Adrenal gland (tissue), 5 donors: ENCODE results near the gene GPR82.

ENCODE experiments used
- POLR2A ChIP-seq, 2 donors: fragments of 450-650 bp; IDR thresholded peaks; one replicate each; pipeline ENCODE4 v1.6.1; 2017; ENCODE audit warnings: antibody characterized with exemption in 2 of 2, mild to moderate bottlenecking in 2 of 2, moderate library complexity in 1 of 2
- TF ChIP-seq, protein P1 (sequence below), 6 experiments: fragments of 450-650 bp in 4 of 6; fragments of 200-600 bp in 2 of 6; sonication (generic) in 1 of 6; IDR thresholded peaks; 1 replicate in 5 of 6; 2 replicates in 1 of 6; pipeline versions ENCODE4 v1.5.1 to v1.8.0; 2016 to 2021; ENCODE audit warnings: antibody characterized with exemption in 6 of 6, mild to moderate bottlenecking in 2 of 6, moderate library complexity in 1 of 6
- donor health status: DM: no; HTN: no; CAD: no.

DNA sequence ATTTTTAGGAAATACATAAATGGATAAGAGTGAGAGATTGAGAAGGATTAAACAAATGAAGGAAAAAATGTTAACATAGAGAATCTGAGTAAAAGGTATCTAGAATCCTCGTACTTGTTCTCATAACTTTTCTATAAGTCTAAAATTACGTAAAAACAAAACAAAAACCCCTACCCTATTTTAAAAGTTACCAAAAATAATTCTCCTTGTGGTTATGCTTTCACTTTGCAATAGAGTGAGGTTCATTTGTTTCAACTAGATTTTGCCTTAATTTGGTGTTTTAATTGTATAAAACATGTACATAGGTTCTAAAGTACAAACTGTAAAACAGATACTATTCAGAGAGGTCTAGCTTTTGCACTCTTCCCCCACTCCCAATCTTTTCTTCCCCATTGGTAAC lies 39.0 kb upstream of the GPR82 start:
- TF ChIP-seq, protein P1, sequence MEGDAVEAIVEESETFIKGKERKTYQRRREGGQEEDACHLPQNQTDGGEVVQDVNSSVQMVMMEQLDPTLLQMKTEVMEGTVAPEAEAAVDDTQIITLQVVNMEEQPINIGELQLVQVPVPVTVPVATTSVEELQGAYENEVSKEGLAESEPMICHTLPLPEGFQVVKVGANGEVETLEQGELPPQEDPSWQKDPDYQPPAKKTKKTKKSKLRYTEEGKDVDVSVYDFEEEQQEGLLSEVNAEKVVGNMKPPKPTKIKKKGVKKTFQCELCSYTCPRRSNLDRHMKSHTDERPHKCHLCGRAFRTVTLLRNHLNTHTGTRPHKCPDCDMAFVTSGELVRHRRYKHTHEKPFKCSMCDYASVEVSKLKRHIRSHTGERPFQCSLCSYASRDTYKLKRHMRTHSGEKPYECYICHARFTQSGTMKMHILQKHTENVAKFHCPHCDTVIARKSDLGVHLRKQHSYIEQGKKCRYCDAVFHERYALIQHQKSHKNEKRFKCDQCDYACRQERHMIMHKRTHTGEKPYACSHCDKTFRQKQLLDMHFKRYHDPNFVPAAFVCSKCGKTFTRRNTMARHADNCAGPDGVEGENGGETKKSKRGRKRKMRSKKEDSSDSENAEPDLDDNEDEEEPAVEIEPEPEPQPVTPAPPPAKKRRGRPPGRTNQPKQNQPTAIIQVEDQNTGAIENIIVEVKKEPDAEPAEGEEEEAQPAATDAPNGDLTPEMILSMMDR (IDR thresholded peaks at IDR 0.05) = no peak
- no peak for TF ChIP-seq POLR2A (IDR thresholded peaks at IDR 0.05)
